Stimulated activated CD8-positive, alpha-beta memory T cell treated with anti-CD3 and anti-CD28 coated beads, Interleukin-15, amount 100 ng/mL, for 24 hours (primary cell): Measurements from ENCODE around the gene CSNK1A1L.
A peak's percentile ranks its signal among the peaks of the same experiment; 100 is the strongest.
"Not testable (repeated sequence)": the region's sequence is repeated elsewhere in the genome, so short reads cannot be mapped to it uniquely, and the experiment has no call there.

Experiments
- DNase-seq: peaks from one replicate; pipeline ENCODE4 v3.0.0-alpha.2; 2020; ENCODE audit warnings: low read depth

The CSNK1A1L gene

GRCh38 chr13:37058910-37059847 is 46.3 kb downstream of the CSNK1A1L start, which contains the start of gene SUPT20H:
TSS of gene SUPT20H (minus strand) at chr13:37059688. CDS start at chr13:37051490, 8,198 bp downstream.
- peak; percentile 96 for DNase-seq

GRCh38 chr13:37056228-37056627 is 49.2 kb downstream of the CSNK1A1L start:
- DNase-seq: not testable (repeated sequence)
